Astrocyte of the spinal cord (primary cell): ENCODE results near the gene AP2B1.

ENCODE experiments used
- DNase-seq: peaks from one replicate; pipeline ENCODE4 v3.0.0; 2011; ENCODE audit warnings: low read depth, low spot score
- H3K4me3 ChIP-seq: 2 replicates; pipeline ENCODE4 v1.5.1; 2011; ENCODE audit warnings: low read depth, mild to moderate bottlenecking, low read length, moderate library complexity
- in situ Hi-C: cut with HindIII; loops from 2 replicates; pipeline ENCODE4 v1.10.0; 2017; ENCODE audit warnings: low sequenced_read_pairs
- TF ChIP-seq, protein P1 (sequence below): IDR thresholded peaks from 2 replicates; pipeline ENCODE4 v1.5.1; 2012; ENCODE audit warnings: low read depth, mild to moderate bottlenecking, low read length, inconsistent platforms

The AP2B1 gene

DNA sequence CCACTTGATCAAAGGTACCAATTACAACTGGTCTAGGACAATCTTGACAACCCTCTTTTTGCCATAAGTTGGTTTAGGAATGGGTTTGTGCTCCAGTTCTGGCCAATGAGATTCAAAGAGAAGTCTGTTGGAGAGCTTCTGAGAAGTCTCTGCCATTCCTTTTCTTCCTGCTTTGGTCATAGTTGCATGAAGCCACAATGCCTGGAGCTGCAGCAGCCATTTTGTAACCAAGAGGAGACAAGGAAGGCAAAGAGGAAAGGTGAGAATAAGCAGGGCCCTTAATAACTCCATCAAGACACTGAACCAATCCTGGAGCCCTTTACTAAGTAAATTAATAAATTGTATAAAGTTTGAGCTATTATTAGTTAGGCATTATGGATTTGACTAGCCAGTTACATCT, 170.1 kb downstream of the AP2B1 start:
- DNase-seq = no peak
- in situ Hi-C loops = no loop called here
- H3K4me3 ChIP-seq = no peak overlapping the region
- TF ChIP-seq, protein P1, sequence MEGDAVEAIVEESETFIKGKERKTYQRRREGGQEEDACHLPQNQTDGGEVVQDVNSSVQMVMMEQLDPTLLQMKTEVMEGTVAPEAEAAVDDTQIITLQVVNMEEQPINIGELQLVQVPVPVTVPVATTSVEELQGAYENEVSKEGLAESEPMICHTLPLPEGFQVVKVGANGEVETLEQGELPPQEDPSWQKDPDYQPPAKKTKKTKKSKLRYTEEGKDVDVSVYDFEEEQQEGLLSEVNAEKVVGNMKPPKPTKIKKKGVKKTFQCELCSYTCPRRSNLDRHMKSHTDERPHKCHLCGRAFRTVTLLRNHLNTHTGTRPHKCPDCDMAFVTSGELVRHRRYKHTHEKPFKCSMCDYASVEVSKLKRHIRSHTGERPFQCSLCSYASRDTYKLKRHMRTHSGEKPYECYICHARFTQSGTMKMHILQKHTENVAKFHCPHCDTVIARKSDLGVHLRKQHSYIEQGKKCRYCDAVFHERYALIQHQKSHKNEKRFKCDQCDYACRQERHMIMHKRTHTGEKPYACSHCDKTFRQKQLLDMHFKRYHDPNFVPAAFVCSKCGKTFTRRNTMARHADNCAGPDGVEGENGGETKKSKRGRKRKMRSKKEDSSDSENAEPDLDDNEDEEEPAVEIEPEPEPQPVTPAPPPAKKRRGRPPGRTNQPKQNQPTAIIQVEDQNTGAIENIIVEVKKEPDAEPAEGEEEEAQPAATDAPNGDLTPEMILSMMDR = no peak

DNA sequence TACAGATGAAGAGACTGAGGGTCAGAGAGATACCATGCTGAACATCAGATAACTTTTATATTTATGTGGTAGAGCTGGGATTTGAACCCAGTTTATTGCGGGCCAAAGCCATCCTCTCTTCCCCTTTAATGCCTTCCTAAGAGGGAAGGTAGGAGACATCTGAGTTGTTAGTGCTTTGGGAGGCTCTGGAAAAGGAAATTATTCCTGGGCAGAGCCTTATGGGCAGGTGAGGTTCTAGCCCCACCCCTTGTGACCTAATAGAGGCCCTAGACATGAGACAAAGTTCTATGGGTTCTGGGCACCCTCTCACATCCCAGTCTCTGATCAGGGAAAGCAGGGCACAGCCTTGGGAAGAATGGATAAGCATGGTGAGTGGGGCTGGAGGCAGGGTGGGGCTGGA, 173.5 kb downstream of the AP2B1 start, which contains the start of gene C17orf50:
Gene C17orf50, plus strand, starts transcription at position 301 of the 400 bp plus-strand sequence. Its CDS starts 55 bp downstream, at position 356.
- TF ChIP-seq, protein P1 = no peak
- in situ Hi-C loops = no loop called here
- H3K4me3 ChIP-seq = no peak within 1 kb of the TSS
- DNase-seq = no peak

DNA sequence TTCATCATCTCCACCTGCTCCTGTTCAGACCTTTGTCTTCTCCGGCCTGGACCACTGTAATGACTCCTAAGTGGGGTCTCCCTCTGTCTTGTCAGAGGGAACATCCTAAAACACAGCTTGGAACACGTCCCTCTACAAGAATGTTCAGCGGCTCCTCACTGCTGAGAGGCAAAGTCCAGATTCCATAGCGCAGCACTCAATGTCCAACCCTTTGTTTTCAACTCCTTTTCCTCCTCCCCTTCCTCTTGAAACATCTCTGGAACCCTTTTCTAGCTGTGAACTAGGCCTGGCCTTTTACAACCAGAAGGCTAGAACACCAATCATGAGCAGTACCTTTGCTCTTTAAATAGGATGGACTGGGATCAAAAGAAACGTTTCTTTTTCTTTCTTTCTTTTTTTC, 174.5 kb downstream of the AP2B1 start:
- TF ChIP-seq, protein P1 = no peak
- in situ Hi-C loops = no loop called here
- DNase-seq = no peak
- no peak overlapping the region for H3K4me3 ChIP-seq

DNA sequence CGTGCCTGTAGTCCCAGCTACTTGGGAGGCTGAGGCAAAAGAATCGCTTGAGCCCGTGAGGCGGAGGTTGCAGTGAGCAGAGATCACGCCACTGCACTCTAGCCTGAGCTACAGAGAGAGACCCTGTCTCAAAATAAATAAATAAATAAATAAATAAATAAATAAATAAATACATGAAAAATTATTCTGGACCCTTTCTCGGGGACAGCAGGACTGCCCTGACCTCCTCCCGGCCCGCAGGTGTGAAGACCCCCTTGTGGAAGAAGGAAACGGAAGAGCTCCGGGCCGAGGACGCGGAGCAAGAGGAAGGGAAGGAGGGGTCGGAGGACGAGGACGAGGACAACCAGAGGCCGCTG, 176.6 kb downstream of the AP2B1 start:
- in situ Hi-C loops = no loop called here
- DNase-seq = no peak
- TF ChIP-seq, protein P1 = no peak
- no peak overlapping the region for H3K4me3 ChIP-seq

DNA sequence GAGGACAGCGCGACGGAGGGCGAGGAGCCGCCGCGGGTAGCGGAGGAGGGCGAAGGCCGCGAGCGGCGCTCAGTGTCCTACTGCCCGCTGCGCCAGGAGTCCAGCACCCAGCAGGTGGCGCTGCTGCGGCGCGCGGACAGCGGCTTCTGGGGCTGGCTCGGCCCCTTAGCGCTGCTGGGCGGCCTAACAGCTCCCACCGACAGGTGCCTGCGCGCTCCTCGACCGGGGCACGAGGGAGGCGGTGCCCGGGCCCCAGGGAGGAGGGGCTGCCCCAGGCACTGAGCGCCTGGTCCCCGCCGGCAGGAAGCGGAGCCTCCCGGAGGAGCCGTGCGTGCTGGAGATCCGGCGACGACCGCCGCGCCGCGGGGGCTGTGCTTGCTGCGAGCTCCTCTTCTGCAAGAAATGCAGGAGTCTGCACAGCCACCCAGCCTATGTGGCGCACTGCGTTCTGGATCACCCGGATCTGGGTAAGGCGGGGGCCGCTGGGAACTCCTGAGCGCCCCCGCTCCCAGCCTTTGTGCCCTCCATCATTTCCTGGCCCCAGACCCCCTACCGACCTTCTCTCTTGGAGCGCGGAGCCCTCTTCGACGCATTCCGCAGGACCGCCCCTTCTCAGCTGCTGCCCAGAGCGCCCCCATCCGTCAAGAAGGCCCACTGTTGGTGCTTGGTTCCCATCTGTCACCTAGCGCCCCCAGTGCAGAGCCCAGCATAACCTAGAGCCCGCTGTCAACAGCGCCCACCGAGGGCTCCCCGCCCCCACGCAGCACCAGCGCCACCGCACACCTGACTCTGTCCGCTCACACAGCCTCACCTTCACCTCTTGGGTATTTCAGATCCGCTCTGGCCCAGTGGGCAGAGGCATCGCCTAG, 177.2 kb downstream of the AP2B1 start:
- H3K4me3 ChIP-seq = peak overlapping the region; percentile 35
- in situ Hi-C loops = no loop called here

DNA sequence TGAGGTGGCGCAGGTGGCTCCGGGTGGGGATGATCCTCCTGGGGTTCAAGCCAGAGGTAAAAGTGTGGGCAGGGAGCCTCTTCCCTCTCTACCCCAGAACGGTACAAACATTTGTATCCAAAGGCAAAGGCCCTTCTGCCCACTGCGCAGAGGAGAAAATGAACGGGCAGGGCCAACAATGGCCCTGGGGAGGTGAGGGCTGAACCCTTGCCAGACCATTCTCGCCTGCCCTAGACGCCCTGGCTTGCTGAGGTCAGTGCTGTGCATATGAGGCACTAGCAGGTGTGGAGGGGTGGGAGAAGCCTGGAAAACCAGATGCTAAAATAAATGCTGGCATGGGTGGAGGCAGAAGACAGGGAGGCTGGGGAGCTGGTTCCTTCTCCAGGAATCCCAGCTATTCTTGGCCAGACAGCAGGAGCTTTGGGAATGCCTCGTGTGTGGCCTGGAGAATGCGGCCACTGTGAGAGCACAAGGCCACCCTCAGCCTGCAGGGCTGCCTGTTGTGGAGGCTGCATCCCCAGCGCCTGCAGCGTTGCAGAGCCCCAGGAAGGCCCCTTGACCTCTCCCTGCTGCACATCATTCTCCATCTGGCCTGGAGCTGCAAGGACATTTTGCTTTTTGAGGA, 178.1 kb downstream of the AP2B1 start:
- DNase-seq = no peak
- in situ Hi-C loops = no loop called here
- TF ChIP-seq, protein P1 = no peak
- no peak overlapping the region for H3K4me3 ChIP-seq

More for the DNA sequence above, 177.2 kb downstream of the AP2B1 start:
- DNase-seq = peak; percentile 80
- TF ChIP-seq, protein P1 = peak; percentile 83
